ENCODE data around the gene ZNF837. TPM values are rescaled to one million over a fixed set of nuclear protein-coding genes. Genes with fewer than 3 reads are reported as not detected.

The ZNF837 gene
- total RNA-seq, 2 experiments from 2014 or later: 1.5 to 1.6 TPM

- ChIA-PET CTCF (interaction anchor here (1.3 kb wide), 1 partner anchor 9 kb away, joined by 4 read pairs; no protein-coding TSS in a partner anchor), POLR2A (interaction anchor here (0.6 to 0.8 kb wide), 2 partner anchors 9 to 118 kb away, joined by 3 read pairs; no protein-coding TSS in a partner anchor)
- no peaks in the 10 kb centered on the region for H3K9me3 Mint-ChIP-seq
- no peak for TF ChIP-seq CTCF (IDR thresholded peaks at IDR 0.05)
- intact Hi-C loops (cut with micrococcal nuclease): no loop called here
- H3K36me3 Mint-ChIP-seq (ENCODE audit: low read depth): peaks cover 30% of the 10 kb centered on the region
- H3K27ac Mint-ChIP-seq: no peak overlapping the region
- DNase-seq: no peak
- H3K27me3 Mint-ChIP-seq: no peaks in the 10 kb centered on the region
- no peak overlapping the region for H3K4me3 Mint-ChIP-seq
- no peaks in the 10 kb centered on the region for H3K4me1 Mint-ChIP-seq (ENCODE audit: low read depth)
- no peak for ATAC-seq
These were observed 62.5 kb downstream of the ZNF837 start for GRCh38 chr19:58318297-58318696.

Small RNA genes within 50 kb of the gene (microRNA-seq; reads per million reads assigned to microRNA genes)
- gene MIR4754 (ENCODE audit: borderline microRNAs expressed, borderline replicate concordance) (not detected), gene MIR6806 (ENCODE audit: borderline microRNAs expressed, borderline replicate concordance) (not detected)

Other genes starting within 250 kb of the ZNF837 start
- 1 to 10 TPM; 6.0 to 6.2 TPM for gene ZNF329, start 230.2 kb downstream of the ZNF837 start, total RNA-seq
- 10 to 100 TPM; 24.0 to 25.9 TPM for gene ZNF274, start 198.0 kb downstream of the ZNF837 start, total RNA-seq
- 10 to 100 TPM; 49.8 to 52.3 TPM for gene ZNF544, start 152.1 kb downstream of the ZNF837 start, total RNA-seq
- 1 to 10 TPM; 5.2 to 5.8 TPM for gene ZNF8, start 102.1 kb downstream of the ZNF837 start, total RNA-seq
- 10 to 100 TPM; 40.6 to 43.0 TPM for gene ERVK3-1, start 75.7 kb downstream of the ZNF837 start, total RNA-seq
- gene ZSCAN22, start 54.0 kb downstream of the ZNF837 start, total RNA-seq: 1 to 10 TPM; 2.6 to 2.9 TPM
- gene A1BG, start 27.5 kb downstream of the ZNF837 start, total RNA-seq: 10 to 100 TPM; 35.2 to 36.2 TPM
- gene ZNF497, start 18.3 kb downstream of the ZNF837 start, total RNA-seq: 1 to 10 TPM; 1.3 to 1.6 TPM
- gene RPS5, start 6.2 kb upstream of the ZNF837 start, total RNA-seq: 1,000 to 10,000 TPM; 1,906 to 1,936 TPM
- 1 to 10 TPM in 1 of 2 experiments, under 1 TPM in 1; 0.81 to 1.1 TPM for gene RNF225, start 14.6 kb upstream of the ZNF837 start, total RNA-seq
- 10 to 100 TPM; 12.0 to 14.3 TPM for gene ZNF584, start 27.6 kb upstream of the ZNF837 start, total RNA-seq
- gene ZNF132, start 59.1 kb upstream of the ZNF837 start, total RNA-seq: 1 to 10 TPM; 3.4 to 3.8 TPM
- gene ZNF324B, start 70.6 kb upstream of the ZNF837 start, total RNA-seq: 1 to 10 TPM; 7.6 to 8.2 TPM
- gene ZNF324, start 86.0 kb upstream of the ZNF837 start, total RNA-seq: 10 to 100 TPM in 1 of 2 experiments, 1 to 10 TPM in 1; 8.1 to 10.1 TPM
- gene ZNF446, start 95.3 kb upstream of the ZNF837 start, total RNA-seq: 1 to 10 TPM; 3.5 to 4.0 TPM
- 10 to 100 TPM; 21.7 to 26.6 TPM for gene SLC27A5, start 131.0 kb upstream of the ZNF837 start, total RNA-seq
- 1 to 10 TPM; 7.4 to 7.9 TPM for gene ZBTB45, start 138.8 kb upstream of the ZNF837 start, total RNA-seq
- 100 to 1,000 TPM; 527 to 550 TPM for gene TRIM28, start 163.0 kb upstream of the ZNF837 start, total RNA-seq
- 10 to 100 TPM; 88.3 to 90.0 TPM for gene CHMP2A, start 174.1 kb upstream of the ZNF837 start, total RNA-seq
- 100 to 1,000 TPM; 107 to 114 TPM for gene UBE2M, start 177.6 kb upstream of the ZNF837 start, total RNA-seq
- 10 to 100 TPM; 12.1 to 13.4 TPM for gene MZF1, start 192.3 kb upstream of the ZNF837 start, total RNA-seq